T-helper 2 cell treated with Interferon-gamma antibody and Interleukin-4, amounts not matched to agents 100 ng/mL and 5 ng/mL, for 36 hours (primary cell): ENCODE data around the gene CLIP1. TPM values are rescaled to one million over a fixed set of nuclear protein-coding genes. Genes with fewer than 3 reads are reported as not detected.
"Not testable (repeated sequence)": the region's sequence is repeated elsewhere in the genome, so short reads cannot be mapped to it uniquely, and the experiment has no call there.

ENCODE experiments used
- intact Hi-C: fragments of 100-400 bp; cut with micrococcal nuclease; formaldehyde crosslinking; loops from one replicate; pipeline ENCODE4 v1.15.1; 2023
- total RNA-seq: library from RNA; stranded (reverse); gene quantifications from 2 replicates; pipeline ENCODE4 v1.2.3, GENCODE V29; 2022

Gene CLIP1
- total RNA-seq, 1 donor from 2014 or later: 75.8 TPM

DNA sequence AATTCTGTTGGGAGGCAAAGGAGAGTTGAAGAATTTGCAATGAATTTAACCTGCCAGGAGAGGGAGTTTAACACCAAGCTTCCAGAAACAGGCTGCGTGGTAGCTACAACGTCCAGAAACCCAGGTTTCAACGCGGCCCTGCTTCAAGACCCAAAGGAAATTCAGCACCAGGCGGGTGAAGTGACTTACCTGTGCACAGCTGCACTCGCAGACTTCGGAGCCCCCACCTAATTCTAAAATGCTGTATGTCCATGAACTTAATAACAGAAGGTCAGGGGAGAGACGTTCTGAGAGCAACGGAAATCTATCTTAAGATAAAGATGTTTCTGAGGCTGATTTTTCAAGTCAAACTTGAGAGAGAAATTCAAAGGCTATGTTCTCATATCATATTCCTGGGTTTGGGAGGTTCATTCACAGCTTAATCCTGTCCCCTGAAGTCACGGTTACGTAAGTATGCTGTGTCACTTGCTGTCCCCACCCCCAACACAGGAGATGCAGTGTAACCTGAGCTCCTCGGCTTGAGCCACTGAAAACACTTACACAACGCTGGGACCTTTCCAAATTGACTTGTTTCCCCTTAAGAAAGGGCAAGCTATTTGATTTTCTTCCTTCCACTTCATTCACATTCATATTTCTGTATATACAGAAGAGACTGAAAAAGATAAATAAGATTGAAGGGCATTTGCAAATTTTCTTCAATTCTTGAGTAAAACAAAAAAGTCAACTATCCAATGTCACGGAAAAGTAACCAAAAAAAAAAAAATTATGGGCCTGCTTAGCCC is 22.7 kb downstream of the CLIP1 start:
- intact Hi-C loops: loop anchor here (1.0 to 5.0 kb wide), 2 partner anchors 53 to 72 kb away; no protein-coding TSS in a partner anchor

GRCh38 chr12:122399254-122399591 is 23.2 kb downstream of the CLIP1 start:
- intact Hi-C loops: loop anchor here (1.0 kb wide), 1 partner anchor 72 kb away; no protein-coding TSS in a partner anchor

- intact Hi-C loops: not testable (repeated sequence)
These were observed 24.5 kb downstream of the CLIP1 start for GRCh38 chr12:122397981-122398380.

GRCh38 chr12:122395319-122395718 is 27.1 kb downstream of the CLIP1 start:
- intact Hi-C loops: no loop called here

DNA sequence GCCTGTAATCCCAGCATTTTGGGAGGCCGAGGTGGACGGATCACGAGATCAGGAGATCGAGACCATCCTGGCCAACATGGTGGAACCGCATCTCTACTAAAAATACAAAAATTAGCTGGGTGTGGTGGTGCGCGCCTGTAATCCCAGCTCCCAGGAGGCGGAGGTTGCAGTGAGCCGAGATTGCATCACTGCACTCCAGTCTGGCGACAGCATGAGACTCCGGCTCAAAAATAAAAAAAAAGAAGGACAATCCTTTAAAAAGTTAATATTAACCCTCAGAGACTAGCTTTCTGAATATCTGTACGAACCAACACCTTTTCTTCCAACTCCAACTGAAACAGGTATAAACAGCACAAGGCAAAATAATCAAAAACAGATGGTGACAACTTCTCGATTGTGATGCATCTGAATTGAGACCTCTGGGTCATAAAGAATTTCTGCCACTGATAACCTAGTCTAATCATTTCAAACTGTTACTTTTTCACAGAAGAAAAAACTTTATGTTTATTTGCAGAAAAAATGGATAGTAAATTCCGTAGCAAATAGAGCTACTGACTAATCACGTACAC is 27.8 kb downstream of the CLIP1 start:
- intact Hi-C loops: no loop called here

DNA sequence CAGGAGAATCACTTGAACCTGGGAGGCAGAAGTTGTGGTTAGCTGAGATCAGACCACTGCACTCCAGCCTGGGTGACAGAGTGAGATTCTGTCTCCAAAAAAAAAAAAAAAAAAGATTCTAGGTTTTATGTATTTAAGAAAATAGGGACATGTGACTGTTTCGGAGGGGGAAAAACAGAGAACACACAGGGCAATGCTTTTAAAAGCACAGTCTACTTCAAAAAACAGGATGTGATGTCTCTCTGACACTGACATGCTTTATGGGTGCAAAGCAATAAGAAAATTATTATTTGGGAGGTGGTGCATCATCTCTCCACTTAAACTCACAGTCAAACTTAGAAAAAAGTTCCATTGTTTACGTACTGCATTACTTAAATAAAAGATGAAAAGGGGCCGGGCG is 28.7 kb downstream of the CLIP1 start:
- intact Hi-C loops: no loop called here

DNA sequence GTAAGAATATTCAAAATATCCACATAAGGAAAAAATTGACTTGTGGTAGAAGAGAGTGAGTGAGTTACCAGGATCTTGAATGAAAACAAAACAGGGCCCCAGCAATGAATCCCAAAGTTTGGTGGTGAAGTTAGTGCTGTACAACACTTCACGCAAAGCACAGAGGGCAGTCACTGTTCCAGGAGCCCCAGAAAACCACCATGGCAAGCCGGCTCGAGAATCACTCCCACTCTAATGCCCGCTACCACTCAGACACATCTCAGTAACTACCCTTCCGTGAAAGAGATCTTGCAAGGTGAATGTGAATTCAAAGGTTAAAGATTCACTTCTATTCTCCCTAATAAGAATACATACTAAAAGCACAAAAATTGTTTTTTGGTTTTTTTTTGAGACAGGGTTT is 30.1 kb downstream of the CLIP1 start:
- intact Hi-C loops: no loop called here

DNA sequence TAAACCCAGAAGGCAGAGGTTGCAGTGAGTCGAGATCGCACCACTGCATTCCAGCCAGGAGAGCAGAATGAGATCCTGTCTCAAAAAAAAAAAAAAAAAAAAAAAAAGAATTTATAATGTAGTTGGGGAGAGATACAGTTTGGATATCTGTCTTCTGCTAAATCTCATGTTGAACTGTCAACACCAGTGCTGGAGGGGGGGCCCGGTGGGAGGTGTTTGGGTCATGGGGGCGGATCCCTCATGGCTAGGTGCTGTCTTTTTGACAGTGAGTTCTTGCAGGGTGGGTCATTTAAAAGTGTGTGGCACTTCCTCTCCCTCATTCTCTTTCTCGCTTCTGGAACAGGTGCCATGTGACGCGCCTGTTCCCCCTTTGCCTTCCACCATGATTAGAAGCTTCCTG is 32.8 kb downstream of the CLIP1 start:
- intact Hi-C loops: no loop called here

DNA sequence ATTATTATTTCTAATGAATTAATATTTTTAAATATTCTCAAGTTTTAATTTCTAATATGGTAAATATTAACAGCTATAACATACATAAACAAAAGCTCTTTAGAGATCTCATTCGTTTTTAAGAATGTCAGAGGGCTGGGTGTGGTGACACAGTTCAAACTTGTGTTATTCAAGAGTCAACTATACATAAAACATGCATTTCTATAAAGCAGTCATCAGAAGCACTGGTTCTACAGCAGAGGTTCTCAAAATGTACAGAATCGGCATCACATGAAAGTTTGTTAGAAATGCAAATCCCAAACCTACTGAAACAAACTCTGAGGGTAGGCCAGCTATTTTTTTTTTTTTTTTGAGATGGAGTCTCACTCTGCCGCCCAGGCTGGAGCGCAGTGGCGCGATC is 34.6 kb downstream of the CLIP1 start:
- intact Hi-C loops: no loop called here

- intact Hi-C loops: no loop called here
These were observed 37.1 kb downstream of the CLIP1 start for GRCh38 chr12:122385171-122386016.

DNA sequence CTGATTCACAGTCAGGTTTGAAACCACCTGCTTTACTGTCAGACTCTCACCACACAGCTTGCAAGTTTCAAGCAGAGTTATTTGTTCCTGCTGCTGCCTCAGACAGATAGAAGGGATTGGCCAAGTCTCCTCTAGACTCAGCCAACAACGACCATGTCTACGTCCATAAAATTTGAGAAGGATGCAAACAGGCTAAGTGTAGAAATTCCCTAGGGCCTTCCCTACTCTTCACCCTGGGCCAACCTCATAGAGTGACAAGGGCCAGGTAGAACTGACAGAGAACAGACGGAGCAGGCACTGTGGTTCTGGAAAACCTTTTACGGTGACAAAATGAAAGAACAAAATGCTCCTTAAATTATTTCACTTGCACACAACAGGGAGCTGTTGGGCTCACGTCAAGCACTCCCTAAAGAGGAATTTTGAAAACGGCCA is 39.5 kb downstream of the CLIP1 start:
- intact Hi-C loops: no loop called here

GRCh38 chr12:122381021-122381420 is 41.4 kb downstream of the CLIP1 start:
- intact Hi-C loops: no loop called here

DNA sequence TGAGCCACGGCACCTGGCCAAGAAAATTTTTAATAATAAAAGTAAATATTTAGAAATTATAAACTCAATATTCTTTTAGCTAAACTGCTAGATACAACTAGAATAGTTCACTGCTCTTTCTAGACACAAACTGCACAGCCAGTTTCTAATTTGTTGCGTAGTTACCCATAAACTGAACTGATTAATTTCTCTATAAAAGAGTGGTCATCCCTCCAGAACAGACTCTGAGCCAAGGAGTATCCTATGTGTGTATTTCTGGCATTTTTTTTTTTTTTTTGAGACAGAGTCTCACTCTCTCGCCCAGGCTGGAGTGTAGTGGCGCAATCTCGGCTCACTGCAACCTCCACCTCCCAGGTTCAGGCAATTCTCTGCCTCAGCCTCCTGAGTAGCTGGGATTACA is 45.7 kb downstream of the CLIP1 start:
- intact Hi-C loops: not testable (repeated sequence)

DNA sequence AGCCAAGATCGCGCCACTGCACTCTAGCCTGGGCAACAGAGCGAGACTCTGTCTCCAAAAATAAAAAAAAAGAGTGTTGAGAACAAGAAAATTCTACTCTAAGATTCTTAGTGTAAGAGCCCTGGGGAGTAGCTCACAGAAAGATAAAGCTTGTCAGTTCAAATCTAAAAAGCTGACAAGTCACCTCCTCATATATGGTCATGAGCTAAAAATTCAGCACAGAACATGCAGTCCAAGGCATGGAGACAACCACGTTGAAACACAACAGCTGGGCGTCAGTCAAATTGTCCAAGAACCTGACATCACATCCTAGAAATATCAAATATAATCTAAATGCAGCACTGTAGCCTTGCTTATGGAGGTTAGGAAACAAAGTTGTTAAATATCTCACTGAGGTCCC is 47.8 kb downstream of the CLIP1 start:
- intact Hi-C loops: no loop called here

- intact Hi-C loops: no loop called here
These were observed 50.9 kb downstream of the CLIP1 start for GRCh38 chr12:122371475-122372045.

DNA sequence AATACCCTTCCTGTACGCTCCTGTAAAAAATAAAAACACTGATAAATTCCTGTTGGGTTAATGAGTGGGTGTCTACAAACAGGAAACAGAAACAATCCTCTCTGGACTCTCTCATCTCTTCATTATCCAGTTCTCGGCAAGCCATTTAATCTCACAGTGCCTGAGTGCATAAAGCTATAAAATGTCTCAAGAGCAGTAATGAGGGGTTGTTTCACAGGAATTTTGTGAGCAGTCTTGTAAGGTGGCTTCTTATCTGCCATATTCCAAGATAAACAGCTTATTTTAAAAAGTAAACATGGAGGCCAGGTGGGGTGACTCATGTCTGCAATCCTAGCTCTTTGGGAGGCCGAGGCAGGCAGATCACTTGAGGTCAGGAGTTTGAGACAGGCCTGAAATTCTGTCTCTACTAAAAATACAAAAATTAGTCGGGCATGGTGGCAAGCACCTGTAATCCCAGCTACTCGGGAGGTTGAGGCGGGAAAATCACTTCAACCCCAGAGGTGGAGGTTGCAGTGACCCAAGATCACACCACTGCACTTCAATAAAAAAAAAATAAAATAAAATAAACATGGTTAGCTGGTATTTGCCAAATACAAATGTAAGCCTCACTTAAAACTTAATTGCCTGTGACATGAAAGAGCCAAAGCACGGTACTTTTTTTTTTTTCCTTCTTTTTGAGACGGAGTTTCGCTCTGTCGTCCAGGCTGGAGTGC is 54.0 kb downstream of the CLIP1 start:
- intact Hi-C loops: no loop called here

DNA sequence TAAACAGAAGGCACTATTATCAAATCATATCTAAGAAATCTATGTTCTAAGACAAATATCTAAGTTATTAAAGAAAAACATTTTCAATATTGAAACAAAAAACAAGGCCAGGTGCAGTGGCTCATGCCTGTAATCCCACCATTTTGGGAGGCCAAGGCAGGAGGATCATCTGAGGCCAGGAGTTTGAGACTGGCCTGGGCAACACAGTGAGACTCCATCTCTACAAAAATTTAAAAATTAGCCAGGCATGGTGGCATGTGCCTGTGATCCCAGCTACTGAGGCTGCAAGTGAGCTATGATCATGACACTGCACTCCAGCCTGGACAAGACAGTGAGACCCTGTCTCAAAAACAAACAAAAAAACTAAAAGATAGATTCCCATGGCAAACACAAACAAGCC is 54.8 kb downstream of the CLIP1 start:
- intact Hi-C loops: not testable (repeated sequence)

DNA sequence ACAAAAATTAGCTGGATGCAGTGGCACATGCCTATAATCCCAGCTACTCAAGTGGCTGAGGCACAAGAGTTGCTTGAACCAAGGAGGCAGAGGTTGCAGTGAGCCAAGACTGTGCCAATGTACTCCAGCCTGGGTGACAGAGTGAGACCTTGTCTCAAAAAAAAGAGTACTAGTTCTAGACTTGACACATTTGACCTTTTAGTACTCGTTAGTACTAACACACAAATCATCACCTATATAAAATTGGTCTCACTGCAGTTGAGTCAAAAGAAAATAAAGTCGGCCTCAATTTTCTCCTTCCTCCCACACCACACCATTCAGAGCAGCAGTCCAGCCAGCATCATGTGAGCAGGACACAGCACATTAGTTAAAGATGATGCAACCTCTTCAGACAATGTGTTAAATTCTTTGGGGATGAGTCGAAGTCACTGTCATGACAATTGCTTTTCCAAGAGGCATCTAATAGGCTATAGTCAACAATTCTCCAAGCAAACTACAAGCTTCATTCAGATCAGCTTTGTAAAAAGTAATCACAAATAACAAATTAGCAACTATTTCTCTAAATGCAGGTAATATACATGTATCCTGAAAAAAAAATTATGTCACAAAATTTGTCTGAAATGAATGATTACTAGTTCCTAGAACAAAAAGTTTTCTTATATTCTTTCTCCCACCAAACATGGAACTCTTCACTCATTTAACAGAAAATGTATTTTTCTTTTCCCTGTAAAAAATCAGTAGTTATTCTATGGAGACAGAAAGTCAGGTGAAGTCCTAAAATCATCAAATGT is 55.6 kb downstream of the CLIP1 start:
- intact Hi-C loops: no loop called here

DNA sequence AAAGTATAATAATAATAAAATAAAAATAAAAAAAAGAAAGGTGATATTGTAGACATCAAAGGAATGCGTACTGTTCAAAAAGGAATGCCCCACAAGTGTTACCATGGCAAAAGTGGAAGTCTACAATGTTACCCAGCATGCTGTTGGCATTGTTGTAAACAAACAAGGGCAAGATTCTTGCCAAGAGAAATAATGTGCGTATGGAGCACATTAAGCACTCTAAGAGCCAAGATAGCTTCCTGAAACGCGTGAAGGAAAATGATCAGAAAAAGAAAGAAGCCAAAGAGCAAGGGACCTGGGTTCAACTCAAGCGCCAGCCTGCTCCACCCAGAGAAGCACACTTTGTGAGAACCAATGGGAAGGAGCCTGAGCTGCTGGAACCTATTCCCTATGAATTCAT is 57.2 kb downstream of the CLIP1 start:
- intact Hi-C loops: not testable (repeated sequence)

GRCh38 chr12:122363782-122364181 is 58.7 kb downstream of the CLIP1 start:
- intact Hi-C loops: no loop called here
